HEK293 (cell line): ENCODE measurements around the gene ITFG2.

Experiments
- BCL11B ChIP-seq: fragments of 450-650 bp; formaldehyde crosslinking; IDR thresholded peaks from 2 replicates; pipeline ENCODE4 v1.5.1; 2016; ENCODE audit warnings: low read depth, missing biosample characterization, missing genetic modification characterization
- CTCF ChIP-seq: fragments of 450-650 bp; formaldehyde crosslinking; IDR thresholded peaks from 2 replicates; pipeline ENCODE4 v1.5.1; 2016; ENCODE audit warnings: missing biosample characterization, missing genetic modification characterization
- GFI1B ChIP-seq: fragments of 450-650 bp; formaldehyde crosslinking; IDR thresholded peaks from 2 replicates; pipeline ENCODE4 v1.5.1; 2016; ENCODE audit warnings: missing biosample characterization, missing genetic modification characterization
- IKZF3 ChIP-seq: fragments of 450-650 bp; IDR thresholded peaks from 2 replicates; pipeline ENCODE4 v1.5.0; 2018; ENCODE audit warnings: missing biosample characterization, mild to moderate bottlenecking, missing genetic modification characterization, moderate library complexity
- RBAK ChIP-seq: fragments of 450-650 bp; formaldehyde crosslinking; IDR thresholded peaks from 2 replicates; pipeline ENCODE4 v1.5.1; 2016; ENCODE audit warnings: missing biosample characterization, missing genetic modification characterization
- REPIN1 ChIP-seq: fragments of 450-650 bp; formaldehyde crosslinking; IDR thresholded peaks from 2 replicates; pipeline ENCODE4 v1.5.1; 2017; ENCODE audit warnings: missing biosample characterization, missing genetic modification characterization, low read depth
- SP3 ChIP-seq: fragments of 450-650 bp; formaldehyde crosslinking; IDR thresholded peaks from 2 replicates; pipeline ENCODE4 v1.5.1; 2016; ENCODE audit warnings: missing biosample characterization, missing genetic modification characterization
- YY1 ChIP-seq: fragments of 450-650 bp; formaldehyde crosslinking; IDR thresholded peaks from 2 replicates; pipeline ENCODE4 v1.5.1; 2018; ENCODE audit warnings: missing biosample characterization, missing genetic modification characterization
- ZBTB1 ChIP-seq: fragments of 450-650 bp; formaldehyde crosslinking; IDR thresholded peaks from 2 replicates; pipeline ENCODE4 v1.5.1; 2016; ENCODE audit warnings: missing biosample characterization, missing genetic modification characterization
- ZBTB17 ChIP-seq: fragments of 450-650 bp; formaldehyde crosslinking; IDR thresholded peaks from 2 replicates; pipeline ENCODE4 v1.5.1; 2016; ENCODE audit warnings: missing biosample characterization, missing genetic modification characterization
- ZEB2 ChIP-seq: fragments of 450-650 bp; formaldehyde crosslinking; IDR thresholded peaks from 2 replicates; pipeline ENCODE4 v1.5.1; 2016; ENCODE audit warnings: missing biosample characterization, missing genetic modification characterization
- ZNF138 ChIP-seq: fragments of 450-650 bp; formaldehyde crosslinking; IDR thresholded peaks from 2 replicates; pipeline ENCODE4 v1.5.1; 2016; ENCODE audit warnings: missing biosample characterization, missing genetic modification characterization, borderline replicate concordance
- ZNF24 ChIP-seq: fragments of 450-650 bp; formaldehyde crosslinking; IDR thresholded peaks from 2 replicates; pipeline ENCODE4 v1.5.1; 2016; ENCODE audit warnings: missing biosample characterization, missing genetic modification characterization
- ZNF621 ChIP-seq: fragments of 450-650 bp; formaldehyde crosslinking; IDR thresholded peaks from 2 replicates; pipeline ENCODE4 v1.5.1; 2017; ENCODE audit warnings: missing biosample characterization, missing genetic modification characterization
- ZNF785 ChIP-seq: fragments of 450-650 bp; formaldehyde crosslinking; IDR thresholded peaks from 2 replicates; pipeline ENCODE4 v1.5.1; 2016; ENCODE audit warnings: missing biosample characterization, missing genetic modification characterization
- ZNF843 ChIP-seq: fragments of 450-650 bp; formaldehyde crosslinking; IDR thresholded peaks from 2 replicates; pipeline ENCODE4 v1.5.1; 2016; ENCODE audit warnings: missing biosample characterization, missing genetic modification characterization
- ZSCAN16 ChIP-seq: fragments of 450-650 bp; formaldehyde crosslinking; IDR thresholded peaks from 2 replicates; pipeline ENCODE4 v1.5.1; 2016; ENCODE audit warnings: missing biosample characterization, missing genetic modification characterization
- ZXDB ChIP-seq: fragments of 450-650 bp; formaldehyde crosslinking; IDR thresholded peaks from 2 replicates; pipeline ENCODE4 v1.5.1; 2016; ENCODE audit warnings: missing biosample characterization, missing genetic modification characterization
- TF ChIP-seq, protein P1 (sequence below): fragments of 450-650 bp; formaldehyde crosslinking; IDR thresholded peaks from 2 replicates; pipeline ENCODE4 v1.5.1; 2016; ENCODE audit warnings: missing biosample characterization, missing genetic modification characterization
- TF ChIP-seq, protein P2 (sequence below): fragments of 450-650 bp; formaldehyde crosslinking; IDR thresholded peaks from 2 replicates; pipeline ENCODE4 v1.5.1; 2017; ENCODE audit warnings: missing biosample characterization, missing genetic modification characterization
- TF ChIP-seq, protein P3 (sequence below): IDR thresholded peaks from 2 replicates; pipeline ENCODE4 v1.6.1; 2011; ENCODE audit warnings: mild to moderate bottlenecking, low read depth, low read length, borderline replicate concordance
- TF ChIP-seq, protein P4 (sequence below): fragments of 450-650 bp; formaldehyde crosslinking; IDR thresholded peaks from 2 replicates; pipeline ENCODE4 v1.5.1; 2016; ENCODE audit warnings: missing biosample characterization, missing genetic modification characterization, borderline replicate concordance
- TF ChIP-seq, protein P5 (sequence below): fragments of 450-650 bp; formaldehyde crosslinking; IDR thresholded peaks from 2 replicates; pipeline ENCODE4 v1.5.1; 2016; ENCODE audit warnings: missing biosample characterization, missing genetic modification characterization, low read depth
- TF ChIP-seq, protein P6 (sequence below): fragments of 450-650 bp; formaldehyde crosslinking; optimal IDR thresholded peaks from 2 replicates; pipeline ENCODE3; 2016; ENCODE audit warnings: missing biosample characterization, mild to moderate bottlenecking, missing genetic modification characterization

Gene ITFG2

DNA sequence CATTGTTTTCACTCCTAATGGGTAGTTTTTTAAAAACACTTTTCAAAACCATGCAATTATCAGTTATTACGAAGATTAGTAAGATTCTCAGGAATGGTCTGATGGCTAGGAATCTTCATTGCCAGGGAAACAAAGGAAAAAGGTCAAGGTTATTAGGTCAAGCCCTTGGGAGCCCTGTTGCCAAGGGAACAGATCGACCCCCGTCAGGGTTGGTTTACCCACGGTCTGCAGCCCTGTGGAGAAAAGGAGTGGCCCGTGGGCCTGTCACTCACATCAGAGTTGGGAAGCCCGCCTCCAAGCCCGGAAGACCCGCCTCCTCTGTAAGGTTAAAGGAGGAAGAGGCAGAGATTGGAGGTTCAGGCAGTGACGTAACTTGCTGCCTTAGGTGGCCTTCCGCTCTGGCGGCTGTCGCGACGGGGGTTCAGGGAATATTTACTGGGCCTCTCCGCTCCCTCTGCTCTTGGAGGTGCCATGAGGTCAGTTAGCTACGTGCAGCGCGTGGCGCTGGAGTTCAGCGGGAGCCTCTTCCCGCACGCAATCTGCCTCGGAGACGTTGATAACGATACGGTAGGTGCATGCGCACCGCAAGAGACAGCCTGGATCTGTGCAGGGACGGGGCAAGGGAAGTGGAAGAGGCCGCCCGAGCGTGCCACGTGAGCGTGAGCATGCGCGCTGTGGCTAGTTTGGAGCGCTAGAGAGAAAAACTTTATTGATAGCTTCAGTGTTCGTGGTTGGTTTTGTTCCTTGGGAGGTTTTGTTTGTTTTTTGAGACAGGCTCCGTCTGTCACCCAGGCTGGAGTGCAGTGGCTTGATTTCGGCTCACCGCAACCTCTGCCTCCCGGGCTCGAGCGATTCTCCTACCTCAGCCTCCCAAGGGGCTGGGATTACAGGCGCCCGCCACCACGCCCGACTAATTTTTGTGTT is at the start of gene ITFG2 (continued):
- TF ChIP-seq, protein P1, sequence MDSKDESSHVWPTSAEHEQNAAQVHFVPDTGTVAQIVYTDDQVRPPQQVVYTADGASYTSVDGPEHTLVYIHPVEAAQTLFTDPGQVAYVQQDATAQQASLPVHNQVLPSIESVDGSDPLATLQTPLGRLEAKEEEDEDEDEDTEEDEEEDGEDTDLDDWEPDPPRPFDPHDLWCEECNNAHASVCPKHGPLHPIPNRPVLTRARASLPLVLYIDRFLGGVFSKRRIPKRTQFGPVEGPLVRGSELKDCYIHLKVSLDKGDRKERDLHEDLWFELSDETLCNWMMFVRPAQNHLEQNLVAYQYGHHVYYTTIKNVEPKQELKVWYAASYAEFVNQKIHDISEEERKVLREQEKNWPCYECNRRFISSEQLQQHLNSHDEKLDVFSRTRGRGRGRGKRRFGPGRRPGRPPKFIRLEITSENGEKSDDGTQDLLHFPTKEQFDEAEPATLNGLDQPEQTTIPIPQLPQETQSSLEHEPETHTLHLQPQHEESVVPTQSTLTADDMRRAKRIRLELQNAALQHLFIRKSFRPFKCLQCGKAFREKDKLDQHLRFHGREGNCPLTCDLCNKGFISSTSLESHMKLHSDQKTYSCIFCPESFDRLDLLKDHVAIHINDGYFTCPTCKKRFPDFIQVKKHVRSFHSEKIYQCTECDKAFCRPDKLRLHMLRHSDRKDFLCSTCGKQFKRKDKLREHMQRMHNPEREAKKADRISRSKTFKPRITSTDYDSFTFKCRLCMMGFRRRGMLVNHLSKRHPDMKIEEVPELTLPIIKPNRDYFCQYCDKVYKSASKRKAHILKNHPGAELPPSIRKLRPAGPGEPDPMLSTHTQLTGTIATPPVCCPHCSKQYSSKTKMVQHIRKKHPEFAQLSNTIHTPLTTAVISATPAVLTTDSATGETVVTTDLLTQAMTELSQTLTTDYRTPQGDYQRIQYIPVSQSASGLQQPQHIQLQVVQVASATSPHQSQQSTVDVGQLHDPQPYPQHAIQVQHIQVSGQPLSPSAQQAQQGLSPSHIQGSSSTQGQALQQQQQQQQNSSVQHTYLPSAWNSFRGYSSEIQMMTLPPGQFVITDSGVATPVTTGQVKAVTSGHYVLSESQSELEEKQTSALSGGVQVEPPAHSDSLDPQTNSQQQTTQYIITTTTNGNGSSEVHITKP (tag by site-specific recombination) = peak; percentile 95
- peak; percentile 99 for TF ChIP-seq ZXDB (tag by site-specific recombination)
- TF ChIP-seq ZBTB17 (tag by site-specific recombination) = peak; percentile 98
- TF ChIP-seq, protein P2, sequence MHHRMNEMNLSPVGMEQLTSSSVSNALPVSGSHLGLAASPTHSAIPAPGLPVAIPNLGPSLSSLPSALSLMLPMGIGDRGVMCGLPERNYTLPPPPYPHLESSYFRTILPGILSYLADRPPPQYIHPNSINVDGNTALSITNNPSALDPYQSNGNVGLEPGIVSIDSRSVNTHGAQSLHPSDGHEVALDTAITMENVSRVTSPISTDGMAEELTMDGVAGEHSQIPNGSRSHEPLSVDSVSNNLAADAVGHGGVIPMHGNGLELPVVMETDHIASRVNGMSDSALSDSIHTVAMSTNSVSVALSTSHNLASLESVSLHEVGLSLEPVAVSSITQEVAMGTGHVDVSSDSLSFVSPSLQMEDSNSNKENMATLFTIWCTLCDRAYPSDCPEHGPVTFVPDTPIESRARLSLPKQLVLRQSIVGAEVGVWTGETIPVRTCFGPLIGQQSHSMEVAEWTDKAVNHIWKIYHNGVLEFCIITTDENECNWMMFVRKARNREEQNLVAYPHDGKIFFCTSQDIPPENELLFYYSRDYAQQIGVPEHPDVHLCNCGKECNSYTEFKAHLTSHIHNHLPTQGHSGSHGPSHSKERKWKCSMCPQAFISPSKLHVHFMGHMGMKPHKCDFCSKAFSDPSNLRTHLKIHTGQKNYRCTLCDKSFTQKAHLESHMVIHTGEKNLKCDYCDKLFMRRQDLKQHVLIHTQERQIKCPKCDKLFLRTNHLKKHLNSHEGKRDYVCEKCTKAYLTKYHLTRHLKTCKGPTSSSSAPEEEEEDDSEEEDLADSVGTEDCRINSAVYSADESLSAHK (tag by site-specific recombination) = peak; percentile 70; the same call in 1 of the 2 replicates
- TF ChIP-seq ZNF24 (tag by site-specific recombination) = peak; percentile 99
- peak; percentile 94 for TF ChIP-seq ZEB2 (tag by site-specific recombination)
- peak; percentile 65; the same call in 1 of the 2 replicates for TF ChIP-seq ZSCAN16 (tag by site-specific recombination)
- TF ChIP-seq, protein P3, sequence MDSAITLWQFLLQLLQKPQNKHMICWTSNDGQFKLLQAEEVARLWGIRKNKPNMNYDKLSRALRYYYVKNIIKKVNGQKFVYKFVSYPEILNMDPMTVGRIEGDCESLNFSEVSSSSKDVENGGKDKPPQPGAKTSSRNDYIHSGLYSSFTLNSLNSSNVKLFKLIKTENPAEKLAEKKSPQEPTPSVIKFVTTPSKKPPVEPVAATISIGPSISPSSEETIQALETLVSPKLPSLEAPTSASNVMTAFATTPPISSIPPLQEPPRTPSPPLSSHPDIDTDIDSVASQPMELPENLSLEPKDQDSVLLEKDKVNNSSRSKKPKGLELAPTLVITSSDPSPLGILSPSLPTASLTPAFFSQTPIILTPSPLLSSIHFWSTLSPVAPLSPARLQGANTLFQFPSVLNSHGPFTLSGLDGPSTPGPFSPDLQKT = no peak; the same call in 1 of the 2 replicates
- no peak for TF ChIP-seq ZNF138 (tag by site-specific recombination)
- peak; percentile 73; the same call in 1 of the 2 replicates for TF ChIP-seq YY1
- TF ChIP-seq BCL11B = peak; percentile 88
- TF ChIP-seq SP3 (tag by site-specific recombination) = peak; percentile 77; the same call in 1 of the 2 replicates
- peak; percentile 35; the same call in 1 of the 2 replicates for TF ChIP-seq CTCF (tag by site-specific recombination)
- TF ChIP-seq ZNF785 (tag by site-specific recombination) = peak; percentile 76; the same call in 1 of the 2 replicates
- TF ChIP-seq GFI1B (tag by site-specific recombination) = peak; percentile 90
- peak; percentile 98 for TF ChIP-seq REPIN1 (tag by site-specific recombination)
- TF ChIP-seq, protein P4, sequence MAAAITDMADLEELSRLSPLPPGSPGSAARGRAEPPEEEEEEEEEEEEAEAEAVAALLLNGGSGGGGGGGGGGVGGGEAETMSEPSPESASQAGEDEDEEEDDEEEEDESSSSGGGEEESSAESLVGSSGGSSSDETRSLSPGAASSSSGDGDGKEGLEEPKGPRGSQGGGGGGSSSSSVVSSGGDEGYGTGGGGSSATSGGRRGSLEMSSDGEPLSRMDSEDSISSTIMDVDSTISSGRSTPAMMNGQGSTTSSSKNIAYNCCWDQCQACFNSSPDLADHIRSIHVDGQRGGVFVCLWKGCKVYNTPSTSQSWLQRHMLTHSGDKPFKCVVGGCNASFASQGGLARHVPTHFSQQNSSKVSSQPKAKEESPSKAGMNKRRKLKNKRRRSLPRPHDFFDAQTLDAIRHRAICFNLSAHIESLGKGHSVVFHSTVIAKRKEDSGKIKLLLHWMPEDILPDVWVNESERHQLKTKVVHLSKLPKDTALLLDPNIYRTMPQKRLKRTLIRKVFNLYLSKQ (tag by site-specific recombination) = no peak
- TF ChIP-seq ZNF843 = peak; percentile 91
- 0 out of 2 replicates have a peak, but pooled peaks have one; percentile 35 for TF ChIP-seq RBAK
- TF ChIP-seq, protein P5, sequence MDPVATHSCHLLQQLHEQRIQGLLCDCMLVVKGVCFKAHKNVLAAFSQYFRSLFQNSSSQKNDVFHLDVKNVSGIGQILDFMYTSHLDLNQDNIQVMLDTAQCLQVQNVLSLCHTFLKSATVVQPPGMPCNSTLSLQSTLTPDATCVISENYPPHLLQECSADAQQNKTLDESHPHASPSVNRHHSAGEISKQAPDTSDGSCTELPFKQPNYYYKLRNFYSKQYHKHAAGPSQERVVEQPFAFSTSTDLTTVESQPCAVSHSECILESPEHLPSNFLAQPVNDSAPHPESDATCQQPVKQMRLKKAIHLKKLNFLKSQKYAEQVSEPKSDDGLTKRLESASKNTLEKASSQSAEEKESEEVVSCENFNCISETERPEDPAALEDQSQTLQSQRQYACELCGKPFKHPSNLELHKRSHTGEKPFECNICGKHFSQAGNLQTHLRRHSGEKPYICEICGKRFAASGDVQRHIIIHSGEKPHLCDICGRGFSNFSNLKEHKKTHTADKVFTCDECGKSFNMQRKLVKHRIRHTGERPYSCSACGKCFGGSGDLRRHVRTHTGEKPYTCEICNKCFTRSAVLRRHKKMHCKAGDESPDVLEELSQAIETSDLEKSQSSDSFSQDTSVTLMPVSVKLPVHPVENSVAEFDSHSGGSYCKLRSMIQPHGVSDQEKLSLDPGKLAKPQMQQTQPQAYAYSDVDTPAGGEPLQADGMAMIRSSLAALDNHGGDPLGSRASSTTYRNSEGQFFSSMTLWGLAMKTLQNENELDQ = 0 out of 2 replicates have a peak, but pooled peaks have one; percentile 45
- peak; percentile 89 for TF ChIP-seq IKZF3 (tag by site-specific recombination)
- no peak for TF ChIP-seq ZNF621
- TF ChIP-seq, protein P6, sequence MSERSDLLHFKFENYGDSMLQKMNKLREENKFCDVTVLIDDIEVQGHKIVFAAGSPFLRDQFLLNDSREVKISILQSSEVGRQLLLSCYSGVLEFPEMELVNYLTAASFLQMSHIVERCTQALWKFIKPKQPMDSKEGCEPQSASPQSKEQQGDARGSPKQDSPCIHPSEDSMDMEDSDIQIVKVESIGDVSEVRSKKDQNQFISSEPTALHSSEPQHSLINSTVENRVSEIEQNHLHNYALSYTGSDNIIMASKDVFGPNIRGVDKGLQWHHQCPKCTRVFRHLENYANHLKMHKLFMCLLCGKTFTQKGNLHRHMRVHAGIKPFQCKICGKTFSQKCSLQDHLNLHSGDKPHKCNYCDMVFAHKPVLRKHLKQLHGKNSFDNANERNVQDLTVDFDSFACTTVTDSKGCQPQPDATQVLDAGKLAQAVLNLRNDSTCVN (tag by site-specific recombination) = peak; percentile 76
- no peak for TF ChIP-seq ZBTB1 (tag by site-specific recombination)
